ENCODE data around the gene GPATCH4. TPM values are rescaled to one million over a fixed set of nuclear protein-coding genes. Genes with fewer than 3 reads are reported as not detected.

Gene GPATCH4
- total and polyA plus RNA-seq, 4 donors: 7.6 to 23.6 (median 16.3) TPM

DNA sequence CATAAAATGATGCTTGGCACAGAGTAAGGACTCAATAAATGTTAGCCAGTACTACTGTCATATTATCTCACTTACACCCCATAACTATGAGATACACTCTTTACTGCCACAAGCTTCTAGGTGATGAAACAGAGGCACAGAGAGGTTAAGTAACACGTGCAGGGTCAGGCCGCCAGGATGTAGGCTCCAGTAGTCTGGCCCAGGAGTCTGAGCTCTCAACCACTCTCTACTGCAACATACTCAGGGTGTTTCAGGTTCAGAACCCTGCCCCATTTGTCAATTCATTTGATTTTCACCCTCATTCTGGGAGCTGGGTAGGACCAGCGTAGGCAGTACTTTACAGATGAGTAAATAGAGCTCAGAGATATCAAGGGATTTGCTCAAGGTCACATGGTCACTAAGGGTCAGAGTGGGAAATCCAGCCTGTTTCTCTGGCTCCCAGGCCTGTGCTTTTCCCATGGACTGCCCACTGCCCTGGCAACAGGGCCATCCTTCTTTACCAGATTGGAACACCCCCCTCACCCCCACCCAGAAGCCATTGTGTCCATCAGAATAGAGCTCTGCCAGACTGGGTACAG, 50.1 kb downstream of the GPATCH4 start:
- WGBS: 86% methylated on average over 3 of the region's 3 CpGs
- H3K9ac ChIP-seq (ENCODE audit: low read depth in 1 of 2, low read length in 2 of 2): no peak overlapping the region
- no peak overlapping the region for H3K27ac ChIP-seq (ENCODE audit: low read depth in 1 of 2, low read length in 2 of 2)
- no peak for DNase-seq (ENCODE audit: low spot score)
- H3K4me1 ChIP-seq (ENCODE audit: control insufficient read depth in 4 of 4, insufficient read depth in 4 of 4, low read length in 3 of 4): no peaks in the 10 kb centered on the region
- no peaks in the 10 kb centered on the region for H3K9me3 ChIP-seq (ENCODE audit: control insufficient read depth in 4 of 4, low read length in 3 of 4)
- TF ChIP-seq NR2F2 (IDR thresholded peaks at IDR 0.05) (no peak), RAD21 (IDR thresholded peaks at IDR 0.05) (no peak), YY1 (IDR thresholded peaks at IDR 0.05) (no peak), SP1 (IDR thresholded peaks at IDR 0.05) (no peak), HNF4G (IDR thresholded peaks at IDR 0.05) (no peak)
- TF ChIP-seq, protein P1, sequence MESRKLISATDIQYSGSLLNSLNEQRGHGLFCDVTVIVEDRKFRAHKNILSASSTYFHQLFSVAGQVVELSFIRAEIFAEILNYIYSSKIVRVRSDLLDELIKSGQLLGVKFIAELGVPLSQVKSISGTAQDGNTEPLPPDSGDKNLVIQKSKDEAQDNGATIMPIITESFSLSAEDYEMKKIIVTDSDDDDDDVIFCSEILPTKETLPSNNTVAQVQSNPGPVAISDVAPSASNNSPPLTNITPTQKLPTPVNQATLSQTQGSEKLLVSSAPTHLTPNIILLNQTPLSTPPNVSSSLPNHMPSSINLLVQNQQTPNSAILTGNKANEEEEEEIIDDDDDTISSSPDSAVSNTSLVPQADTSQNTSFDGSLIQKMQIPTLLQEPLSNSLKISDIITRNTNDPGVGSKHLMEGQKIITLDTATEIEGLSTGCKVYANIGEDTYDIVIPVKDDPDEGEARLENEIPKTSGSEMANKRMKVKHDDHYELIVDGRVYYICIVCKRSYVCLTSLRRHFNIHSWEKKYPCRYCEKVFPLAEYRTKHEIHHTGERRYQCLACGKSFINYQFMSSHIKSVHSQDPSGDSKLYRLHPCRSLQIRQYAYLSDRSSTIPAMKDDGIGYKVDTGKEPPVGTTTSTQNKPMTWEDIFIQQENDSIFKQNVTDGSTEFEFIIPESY (IDR thresholded peaks at IDR 0.05): no peak
- no peaks in the 10 kb centered on the region for H3K36me3 ChIP-seq (ENCODE audit: control insufficient read depth in 4 of 4, insufficient read depth in 3 of 4, low read depth in 1 of 4, low read length in 3 of 4)
- H3K27me3 ChIP-seq (ENCODE audit: control insufficient read depth in 4 of 4, insufficient read depth in 4 of 4, low read length in 3 of 4): no peaks in the 10 kb centered on the region
- no peak overlapping the region for H3K4me3 ChIP-seq (ENCODE audit: low read depth in 1 of 3, low read length in 3 of 3)

DNA sequence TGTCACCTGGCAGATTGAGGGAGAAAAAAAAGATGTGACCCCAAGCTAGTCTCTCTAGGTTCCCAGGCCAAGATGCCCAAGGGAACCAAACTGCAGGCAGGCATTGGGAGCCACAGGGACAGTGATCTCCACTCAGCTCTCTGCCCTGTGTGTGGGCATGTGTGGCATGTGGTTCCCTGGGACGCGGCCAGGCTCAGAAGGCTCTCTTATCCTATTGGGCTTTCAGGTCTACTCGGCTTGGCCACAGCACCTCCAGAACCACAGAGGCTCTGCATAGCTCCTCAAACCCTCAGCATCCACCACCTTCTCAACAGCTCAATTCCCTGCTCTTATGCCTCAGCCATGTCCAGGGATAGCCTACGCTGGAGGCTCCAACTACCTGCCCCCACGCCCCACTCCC, 50.9 kb downstream of the GPATCH4 start:
- Histone ChIP-seq H3K36me3 (ENCODE audit: control insufficient read depth in 4 of 4, insufficient read depth in 3 of 4, low read depth in 1 of 4, low read length in 3 of 4) (no peaks in the 10 kb centered on the region), H3K4me1 (ENCODE audit: control insufficient read depth in 4 of 4, insufficient read depth in 4 of 4, low read length in 3 of 4) (no peaks in the 10 kb centered on the region), H3K4me3 (ENCODE audit: low read depth in 1 of 3, low read length in 3 of 3) (no peak overlapping the region), H3K27me3 (ENCODE audit: control insufficient read depth in 4 of 4, insufficient read depth in 4 of 4, low read length in 3 of 4) (no peaks in the 10 kb centered on the region), H3K9me3 (ENCODE audit: control insufficient read depth in 4 of 4, low read length in 3 of 4) (no peaks in the 10 kb centered on the region), H3K9ac (ENCODE audit: low read depth in 1 of 2, low read length in 2 of 2) (no peak overlapping the region), H3K27ac (ENCODE audit: low read depth in 1 of 2, low read length in 2 of 2) (no peak overlapping the region)
- WGBS: 98% methylated on average over 5 of the region's 5 CpGs
- TF ChIP-seq NR2F2 (IDR thresholded peaks at IDR 0.05) (no peak), FOXA2 (IDR thresholded peaks at IDR 0.05) (no peak), ATF3 (IDR thresholded peaks at IDR 0.05) (no peak), CTCF (IDR thresholded peaks at IDR 0.05; ENCODE audit: low read depth, low read length, missing input control) (no peak), RAD21 (IDR thresholded peaks at IDR 0.05) (no peak), YY1 (IDR thresholded peaks at IDR 0.05) (no peak), GABPA (IDR thresholded peaks at IDR 0.05 in 1 of 2, conservative IDR thresholded peaks at IDR 0.05 in 1 of 2) (no peak), FOXA1 (IDR thresholded peaks at IDR 0.05) (no peak), SP1 (IDR thresholded peaks at IDR 0.05) (no peak), JUND (IDR thresholded peaks at IDR 0.05) (no peak), HNF4A (conservative IDR thresholded peaks at IDR 0.05) (no peak), HNF4G (IDR thresholded peaks at IDR 0.05) (no peak)
- TF ChIP-seq, protein P2, sequence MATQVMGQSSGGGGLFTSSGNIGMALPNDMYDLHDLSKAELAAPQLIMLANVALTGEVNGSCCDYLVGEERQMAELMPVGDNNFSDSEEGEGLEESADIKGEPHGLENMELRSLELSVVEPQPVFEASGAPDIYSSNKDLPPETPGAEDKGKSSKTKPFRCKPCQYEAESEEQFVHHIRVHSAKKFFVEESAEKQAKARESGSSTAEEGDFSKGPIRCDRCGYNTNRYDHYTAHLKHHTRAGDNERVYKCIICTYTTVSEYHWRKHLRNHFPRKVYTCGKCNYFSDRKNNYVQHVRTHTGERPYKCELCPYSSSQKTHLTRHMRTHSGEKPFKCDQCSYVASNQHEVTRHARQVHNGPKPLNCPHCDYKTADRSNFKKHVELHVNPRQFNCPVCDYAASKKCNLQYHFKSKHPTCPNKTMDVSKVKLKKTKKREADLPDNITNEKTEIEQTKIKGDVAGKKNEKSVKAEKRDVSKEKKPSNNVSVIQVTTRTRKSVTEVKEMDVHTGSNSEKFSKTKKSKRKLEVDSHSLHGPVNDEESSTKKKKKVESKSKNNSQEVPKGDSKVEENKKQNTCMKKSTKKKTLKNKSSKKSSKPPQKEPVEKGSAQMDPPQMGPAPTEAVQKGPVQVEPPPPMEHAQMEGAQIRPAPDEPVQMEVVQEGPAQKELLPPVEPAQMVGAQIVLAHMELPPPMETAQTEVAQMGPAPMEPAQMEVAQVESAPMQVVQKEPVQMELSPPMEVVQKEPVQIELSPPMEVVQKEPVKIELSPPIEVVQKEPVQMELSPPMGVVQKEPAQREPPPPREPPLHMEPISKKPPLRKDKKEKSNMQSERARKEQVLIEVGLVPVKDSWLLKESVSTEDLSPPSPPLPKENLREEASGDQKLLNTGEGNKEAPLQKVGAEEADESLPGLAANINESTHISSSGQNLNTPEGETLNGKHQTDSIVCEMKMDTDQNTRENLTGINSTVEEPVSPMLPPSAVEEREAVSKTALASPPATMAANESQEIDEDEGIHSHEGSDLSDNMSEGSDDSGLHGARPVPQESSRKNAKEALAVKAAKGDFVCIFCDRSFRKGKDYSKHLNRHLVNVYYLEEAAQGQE (IDR thresholded peaks at IDR 0.05): no peak
- TF ChIP-seq, protein P3, sequence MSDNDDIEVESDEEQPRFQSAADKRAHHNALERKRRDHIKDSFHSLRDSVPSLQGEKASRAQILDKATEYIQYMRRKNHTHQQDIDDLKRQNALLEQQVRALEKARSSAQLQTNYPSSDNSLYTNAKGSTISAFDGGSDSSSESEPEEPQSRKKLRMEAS (IDR thresholded peaks at IDR 0.05): no peak
- TF ChIP-seq, protein P1 (IDR thresholded peaks at IDR 0.05): no peak
- DNase-seq (ENCODE audit: low spot score): no peak

Data from liver (tissue), 9 donors.